ENCODE results near the gene HEATR5A. TPM values are rescaled to one million over a fixed set of nuclear protein-coding genes. Genes with fewer than 3 reads are reported as not detected.

Gene HEATR5A
- total RNA-seq, 2 donors from 2014 or later, result 31.7 to 36.4 TPM

GRCh38 chr14:31253746-31254471 is 166.4 kb downstream of the HEATR5A start:
- Histone ChIP-seq H3K4me3 (ENCODE audit: low read length) (no peak overlapping the region), H3K4me1 (ENCODE audit: control insufficient read depth, insufficient read depth, low read length) (no peaks in the 10 kb centered on the region), H3K9ac (ENCODE audit: extremely low read depth, low read length, poor library complexity, severe bottlenecking) (no peak overlapping the region), H3K36me3 (ENCODE audit: control insufficient read depth, insufficient read depth, low read length) (no peaks in the 10 kb centered on the region), H3K27me3 (ENCODE audit: control insufficient read depth, insufficient read depth, low read length, poor library complexity, severe bottlenecking) (no peaks in the 10 kb centered on the region), H3K9me3 (ENCODE audit: control insufficient read depth, low read length) (no peaks in the 10 kb centered on the region), H3K27ac (ENCODE audit: low read depth, low read length) (no peak overlapping the region)
- TF ChIP-seq, protein P1, sequence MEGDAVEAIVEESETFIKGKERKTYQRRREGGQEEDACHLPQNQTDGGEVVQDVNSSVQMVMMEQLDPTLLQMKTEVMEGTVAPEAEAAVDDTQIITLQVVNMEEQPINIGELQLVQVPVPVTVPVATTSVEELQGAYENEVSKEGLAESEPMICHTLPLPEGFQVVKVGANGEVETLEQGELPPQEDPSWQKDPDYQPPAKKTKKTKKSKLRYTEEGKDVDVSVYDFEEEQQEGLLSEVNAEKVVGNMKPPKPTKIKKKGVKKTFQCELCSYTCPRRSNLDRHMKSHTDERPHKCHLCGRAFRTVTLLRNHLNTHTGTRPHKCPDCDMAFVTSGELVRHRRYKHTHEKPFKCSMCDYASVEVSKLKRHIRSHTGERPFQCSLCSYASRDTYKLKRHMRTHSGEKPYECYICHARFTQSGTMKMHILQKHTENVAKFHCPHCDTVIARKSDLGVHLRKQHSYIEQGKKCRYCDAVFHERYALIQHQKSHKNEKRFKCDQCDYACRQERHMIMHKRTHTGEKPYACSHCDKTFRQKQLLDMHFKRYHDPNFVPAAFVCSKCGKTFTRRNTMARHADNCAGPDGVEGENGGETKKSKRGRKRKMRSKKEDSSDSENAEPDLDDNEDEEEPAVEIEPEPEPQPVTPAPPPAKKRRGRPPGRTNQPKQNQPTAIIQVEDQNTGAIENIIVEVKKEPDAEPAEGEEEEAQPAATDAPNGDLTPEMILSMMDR (conservative IDR thresholded peaks at IDR 0.05), result no peak
- Mint-ChIP-seq H3K9me3 (peaks cover 7% of the 10 kb centered on the region), H3K4me1 (no peaks in the 10 kb centered on the region), H3K36me3 (ENCODE audit: low read depth) (no peaks in the 10 kb centered on the region), H3K4me3 (no peak overlapping the region), H3K27me3 (ENCODE audit: insufficient read depth) (no peaks in the 10 kb centered on the region), H3K27ac (no peak overlapping the region)
- DNase-seq, result no peak
- 94 to 96% methylated on average over 4 to 9 of the region's 9 CpGs for WGBS, 2 experiments (ENCODE audit: insufficient coverage in 1 of 2, insufficient read length in 1 of 2)

- Histone ChIP-seq H3K36me3 (ENCODE audit: control insufficient read depth, insufficient read depth, low read length) (no peaks in the 10 kb centered on the region), H3K4me1 (ENCODE audit: control insufficient read depth, insufficient read depth, low read length) (no peaks in the 10 kb centered on the region), H3K27ac (ENCODE audit: low read depth, low read length) (no peak overlapping the region), H3K27me3 (ENCODE audit: control insufficient read depth, insufficient read depth, low read length, poor library complexity, severe bottlenecking) (no peaks in the 10 kb centered on the region), H3K4me3 (ENCODE audit: low read length) (no peak overlapping the region), H3K9ac (ENCODE audit: extremely low read depth, low read length, poor library complexity, severe bottlenecking) (no peak overlapping the region), H3K9me3 (ENCODE audit: control insufficient read depth, low read length) (no peaks in the 10 kb centered on the region)
- no peaks in the 10 kb centered on the region for H3K36me3 Mint-ChIP-seq (ENCODE audit: low read depth)
- no peaks in the 10 kb centered on the region for H3K4me1 Mint-ChIP-seq
- 100% methylated on average over 1 of the region's 1 CpG; no CpG with 5 or more reads in 1 of the 2 experiments for WGBS, 2 experiments (ENCODE audit: insufficient coverage in 1 of 2, insufficient read length in 1 of 2)
- no peak overlapping the region for H3K4me3 Mint-ChIP-seq
- H3K27ac Mint-ChIP-seq, result no peak overlapping the region
- TF ChIP-seq, protein P1 (conservative IDR thresholded peaks at IDR 0.05), result no peak
- DNase-seq, result no peak
- H3K27me3 Mint-ChIP-seq (ENCODE audit: insufficient read depth), result peaks cover 1% of the 10 kb centered on the region
- H3K9me3 Mint-ChIP-seq, result peaks cover 7% of the 10 kb centered on the region
Measured at GRCh38 chr14:31252865-31253264, 167.5 kb downstream of the HEATR5A start.

DNA sequence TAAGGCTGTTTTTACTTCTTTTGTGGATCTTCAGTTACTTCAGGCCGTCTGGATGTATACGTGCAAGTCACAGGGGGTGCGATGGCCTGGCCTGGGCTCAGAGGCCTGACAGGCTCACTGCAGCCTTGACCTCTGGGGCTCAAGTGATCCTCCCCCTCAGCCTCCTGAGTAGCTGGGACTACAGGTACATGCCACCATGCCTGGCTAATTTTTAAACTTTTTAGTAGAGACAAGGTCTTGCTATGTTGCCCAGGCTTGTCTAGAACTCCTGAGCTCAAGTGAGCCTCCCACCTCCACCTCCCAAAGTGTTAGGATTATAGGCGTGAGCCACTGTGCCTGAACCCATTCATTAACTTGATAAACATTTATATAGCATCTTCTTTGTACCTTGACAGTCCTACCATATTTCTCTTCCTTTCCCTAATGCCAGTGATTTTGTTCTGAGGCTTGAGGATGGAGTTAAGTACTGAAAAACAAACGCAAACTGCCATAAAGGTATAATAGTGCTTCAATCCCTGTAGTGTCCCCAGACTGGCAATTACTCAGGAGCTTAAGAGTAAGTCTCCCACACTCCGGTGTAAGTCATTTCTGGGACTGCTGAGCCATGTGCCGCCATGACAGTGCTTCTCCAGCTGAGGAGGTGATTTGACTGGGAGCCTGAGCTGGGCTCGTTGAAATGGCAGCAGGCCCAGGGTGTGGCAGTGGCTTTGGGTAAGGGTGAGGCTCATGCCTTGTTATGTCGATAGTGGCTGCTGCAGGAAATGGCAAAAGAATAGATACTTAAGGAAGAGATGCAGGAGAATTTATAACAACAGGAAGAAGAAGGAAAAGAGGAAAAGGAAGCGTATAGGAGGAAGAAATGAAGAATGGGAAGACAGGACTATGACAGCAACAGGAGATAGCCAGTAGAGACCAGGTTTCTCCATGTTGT is 169.1 kb downstream of the HEATR5A start:
- H3K4me3 ChIP-seq (ENCODE audit: low read length), result no peak overlapping the region
- Mint-ChIP-seq H3K27ac (no peak overlapping the region), H3K27me3 (ENCODE audit: insufficient read depth) (peaks cover 1% of the 10 kb centered on the region), H3K4me1 (no peaks in the 10 kb centered on the region), H3K4me3 (no peak overlapping the region), H3K9me3 (peaks cover 7% of the 10 kb centered on the region), H3K36me3 (ENCODE audit: low read depth) (no peaks in the 10 kb centered on the region)
- no peaks in the 10 kb centered on the region for H3K36me3 ChIP-seq (ENCODE audit: control insufficient read depth, insufficient read depth, low read length)
- H3K27ac ChIP-seq (ENCODE audit: low read depth, low read length), result no peak overlapping the region
- DNase-seq, result no peak
- no peaks in the 10 kb centered on the region for H3K4me1 ChIP-seq (ENCODE audit: control insufficient read depth, insufficient read depth, low read length)
- H3K27me3 ChIP-seq (ENCODE audit: control insufficient read depth, insufficient read depth, low read length, poor library complexity, severe bottlenecking), result no peaks in the 10 kb centered on the region
- 78 to 95% methylated on average over 6 to 10 of the region's 10 CpGs for WGBS, 2 experiments (ENCODE audit: insufficient coverage in 1 of 2, insufficient read length in 1 of 2)
- H3K9me3 ChIP-seq (ENCODE audit: control insufficient read depth, low read length), result no peaks in the 10 kb centered on the region
- H3K9ac ChIP-seq (ENCODE audit: extremely low read depth, low read length, poor library complexity, severe bottlenecking), result no peak overlapping the region
- TF ChIP-seq, protein P1 (conservative IDR thresholded peaks at IDR 0.05), result no peak

Data from endodermal cell (in vitro differentiated cells).